ENCODE measurements around the gene POC5.
"Not testable (repeated sequence)": the region's sequence is repeated elsewhere in the genome, so short reads cannot be mapped to it uniquely, and the experiment has no call there.

Gene POC5

DNA sequence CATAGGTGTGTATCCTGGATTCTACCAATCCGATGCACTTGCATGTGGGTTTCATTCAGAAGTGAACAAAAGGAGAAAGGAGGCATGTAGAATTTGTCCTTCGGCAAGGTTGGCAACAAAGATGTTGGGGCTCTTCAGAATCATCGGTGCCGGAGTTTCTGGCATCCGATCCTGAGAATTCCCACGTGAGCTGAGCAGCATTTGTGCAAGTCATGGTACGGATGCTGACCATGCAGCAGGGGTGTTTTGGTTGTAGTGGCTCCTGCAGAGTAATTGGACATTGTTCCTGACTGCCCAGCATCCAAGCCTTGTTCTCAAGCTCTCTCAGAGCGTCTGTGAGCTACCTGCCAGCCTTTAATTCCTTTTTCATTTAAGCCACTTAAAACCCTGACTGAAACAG lies 19.0 kb upstream of the POC5 start:
- TF ChIP-seq, protein P1, sequence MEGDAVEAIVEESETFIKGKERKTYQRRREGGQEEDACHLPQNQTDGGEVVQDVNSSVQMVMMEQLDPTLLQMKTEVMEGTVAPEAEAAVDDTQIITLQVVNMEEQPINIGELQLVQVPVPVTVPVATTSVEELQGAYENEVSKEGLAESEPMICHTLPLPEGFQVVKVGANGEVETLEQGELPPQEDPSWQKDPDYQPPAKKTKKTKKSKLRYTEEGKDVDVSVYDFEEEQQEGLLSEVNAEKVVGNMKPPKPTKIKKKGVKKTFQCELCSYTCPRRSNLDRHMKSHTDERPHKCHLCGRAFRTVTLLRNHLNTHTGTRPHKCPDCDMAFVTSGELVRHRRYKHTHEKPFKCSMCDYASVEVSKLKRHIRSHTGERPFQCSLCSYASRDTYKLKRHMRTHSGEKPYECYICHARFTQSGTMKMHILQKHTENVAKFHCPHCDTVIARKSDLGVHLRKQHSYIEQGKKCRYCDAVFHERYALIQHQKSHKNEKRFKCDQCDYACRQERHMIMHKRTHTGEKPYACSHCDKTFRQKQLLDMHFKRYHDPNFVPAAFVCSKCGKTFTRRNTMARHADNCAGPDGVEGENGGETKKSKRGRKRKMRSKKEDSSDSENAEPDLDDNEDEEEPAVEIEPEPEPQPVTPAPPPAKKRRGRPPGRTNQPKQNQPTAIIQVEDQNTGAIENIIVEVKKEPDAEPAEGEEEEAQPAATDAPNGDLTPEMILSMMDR (IDR thresholded peaks at IDR 0.05; ENCODE audit: unreplicated experiment in 3 of 3), result no peak
- no peaks in the 10 kb centered on the region for H3K4me1 Mint-ChIP-seq
- no peak overlapping the region for H3K27ac Mint-ChIP-seq
- no peaks in the 10 kb centered on the region for H3K36me3 Mint-ChIP-seq (ENCODE audit: low read depth)
- no peak overlapping the region for H3K4me3 Mint-ChIP-seq
- H3K27me3 Mint-ChIP-seq (ENCODE audit: low read depth), result no peaks in the 10 kb centered on the region
- H3K9me3 Mint-ChIP-seq, result peaks cover 2% of the 10 kb centered on the region

DNA sequence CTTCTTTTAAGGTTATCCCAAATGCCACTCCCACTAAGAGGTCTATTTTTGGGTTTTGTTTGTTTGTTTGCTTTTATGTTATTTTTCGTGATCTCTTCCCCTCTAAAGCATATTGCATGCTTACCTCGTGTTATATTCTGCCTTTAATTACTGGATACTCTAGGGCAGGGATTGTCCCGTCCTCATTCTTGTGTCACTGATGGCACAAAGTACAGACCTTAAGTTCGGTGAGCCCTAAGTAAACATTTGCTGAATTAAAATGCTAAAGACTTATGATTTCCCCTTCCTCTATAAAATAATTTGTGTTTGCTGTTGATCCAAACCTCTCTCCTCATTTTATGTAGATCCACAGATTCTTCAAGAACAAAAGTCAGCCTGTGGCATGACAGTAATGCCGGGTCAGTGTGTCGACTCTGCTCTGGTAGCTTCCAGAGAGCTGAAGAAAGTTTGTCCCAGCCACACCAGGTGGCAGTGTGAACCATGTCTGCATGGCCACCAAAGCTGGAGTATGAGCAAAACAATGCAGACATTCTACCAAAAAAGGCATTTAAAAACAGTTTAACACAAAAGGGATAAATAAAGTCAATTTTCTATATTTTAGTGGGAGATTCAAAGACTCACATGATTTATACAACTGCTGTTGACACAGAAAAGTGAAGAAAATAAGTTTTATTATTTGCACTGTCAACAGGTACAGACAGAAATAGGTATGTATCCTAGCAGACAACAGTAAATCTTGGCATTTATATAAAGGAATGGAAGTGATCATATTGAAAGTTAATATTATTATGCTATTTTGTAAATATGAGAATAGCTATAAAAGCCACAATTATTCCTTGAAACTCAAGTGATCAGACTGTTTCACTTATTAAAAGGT lies 17.9 kb upstream of the POC5 start:
- no peaks in the 10 kb centered on the region for H3K4me1 Mint-ChIP-seq
- TF ChIP-seq, protein P1 (IDR thresholded peaks at IDR 0.05; ENCODE audit: unreplicated experiment in 3 of 3), result peak; percentile 64 to 72 (median 68)
- no peaks in the 10 kb centered on the region for H3K27me3 Mint-ChIP-seq (ENCODE audit: low read depth)
- no peak overlapping the region for H3K27ac Mint-ChIP-seq
- no peaks in the 10 kb centered on the region for H3K36me3 Mint-ChIP-seq (ENCODE audit: low read depth)
- H3K9me3 Mint-ChIP-seq, result no peaks in the 10 kb centered on the region
- no peak overlapping the region for H3K4me3 Mint-ChIP-seq

DNA sequence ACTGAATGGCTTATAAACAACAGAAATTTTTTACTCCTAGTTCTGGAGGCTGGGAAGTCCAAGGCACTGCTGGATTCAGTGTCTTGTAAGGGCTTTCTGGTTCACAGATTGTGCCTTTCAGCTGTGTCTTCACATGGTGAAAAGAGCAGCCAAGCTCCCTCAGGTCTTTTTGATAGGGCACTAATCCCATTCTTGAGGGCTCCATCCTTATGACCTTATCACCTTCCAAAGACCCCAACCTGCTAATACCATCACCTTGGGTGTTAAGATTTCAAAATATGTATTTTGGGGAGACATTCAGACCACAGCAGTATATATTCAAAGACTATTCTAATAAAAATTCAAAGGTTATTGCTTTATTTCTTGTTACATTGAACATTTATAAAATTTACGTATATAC lies 16.5 kb upstream of the POC5 start:
- H3K9me3 Mint-ChIP-seq, result no peaks in the 10 kb centered on the region
- no peak overlapping the region for H3K4me3 Mint-ChIP-seq
- TF ChIP-seq, protein P1 (IDR thresholded peaks at IDR 0.05; ENCODE audit: unreplicated experiment in 3 of 3), result no peak
- H3K27me3 Mint-ChIP-seq (ENCODE audit: low read depth), result no peaks in the 10 kb centered on the region
- H3K4me1 Mint-ChIP-seq, result no peaks in the 10 kb centered on the region
- H3K27ac Mint-ChIP-seq, result no peak overlapping the region
- H3K36me3 Mint-ChIP-seq (ENCODE audit: low read depth), result no peaks in the 10 kb centered on the region

DNA sequence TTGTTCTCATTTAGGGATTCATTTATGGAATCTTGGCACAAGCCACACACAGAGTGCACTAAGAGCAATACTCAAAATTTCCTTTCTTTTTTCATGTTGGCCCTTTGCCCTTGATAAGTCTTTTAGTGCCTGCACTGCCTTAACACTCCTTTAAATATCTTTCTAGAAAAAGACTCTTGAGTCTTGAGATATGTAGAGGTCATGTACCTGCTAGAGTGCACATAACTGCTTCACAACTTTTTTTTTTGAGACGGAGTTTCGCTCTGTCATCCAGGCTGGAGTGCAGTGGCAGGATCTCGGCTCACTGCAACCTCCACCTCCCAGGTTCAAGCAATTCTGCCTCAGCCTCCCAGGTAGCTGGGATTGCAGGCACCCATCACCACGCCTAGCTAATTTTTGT lies 14.3 kb upstream of the POC5 start:
- not testable (repeated sequence) for H3K36me3 Mint-ChIP-seq (ENCODE audit: low read depth); H3K27me3 Mint-ChIP-seq (ENCODE audit: low read depth); H3K27ac Mint-ChIP-seq; H3K4me1 Mint-ChIP-seq; H3K9me3 Mint-ChIP-seq; H3K4me3 Mint-ChIP-seq

DNA sequence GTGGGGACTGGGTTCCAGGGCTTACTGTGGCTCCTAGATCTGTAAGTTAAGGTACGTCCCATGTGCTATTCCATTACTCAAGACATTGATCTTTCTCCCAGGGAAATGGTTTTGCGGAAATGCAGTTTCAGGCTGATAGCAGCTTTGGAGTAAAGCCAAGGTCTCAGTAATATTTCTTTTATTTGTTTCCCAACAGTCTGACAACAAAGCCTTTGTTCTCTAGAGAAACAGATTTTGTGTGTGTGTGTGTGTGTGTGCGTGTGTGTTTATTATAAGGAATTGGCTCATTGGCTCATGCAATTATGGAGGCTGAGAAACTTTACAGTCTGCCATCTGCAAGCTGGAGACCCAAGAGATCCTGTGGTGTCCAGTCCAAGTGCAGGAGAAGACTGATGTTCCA lies 12.1 kb upstream of the POC5 start:
- H3K27ac Mint-ChIP-seq, result no peak overlapping the region
- H3K9me3 Mint-ChIP-seq, result no peaks in the 10 kb centered on the region
- H3K27me3 Mint-ChIP-seq (ENCODE audit: low read depth), result peaks cover 5% of the 10 kb centered on the region

DNA sequence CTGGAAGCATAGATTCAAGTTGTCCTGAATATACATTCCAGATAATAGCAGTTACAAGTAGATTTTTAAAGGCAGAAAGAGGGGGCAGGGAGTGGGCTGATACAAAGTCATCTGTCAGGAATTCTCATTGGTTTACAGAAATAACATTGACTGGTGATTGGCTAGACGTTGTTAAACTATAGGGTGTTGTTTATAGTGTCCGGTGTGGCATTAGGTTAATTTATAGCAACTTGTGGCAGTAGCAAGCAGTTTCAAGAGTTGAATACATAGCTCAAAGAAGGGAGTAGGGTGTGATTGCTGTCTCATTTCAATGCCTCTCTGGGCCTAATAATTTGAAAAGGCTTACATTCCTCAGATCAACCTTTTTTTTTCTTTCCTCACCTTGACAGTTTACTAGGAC lies 10.7 kb upstream of the POC5 start:
- H3K27ac Mint-ChIP-seq, result no peak overlapping the region

More for the DNA sequence above, 12.1 kb upstream of the POC5 start:
- H3K4me1 Mint-ChIP-seq, result no peaks in the 10 kb centered on the region
- no peak overlapping the region for H3K4me3 Mint-ChIP-seq
- TF ChIP-seq, protein P1 (IDR thresholded peaks at IDR 0.05; ENCODE audit: unreplicated experiment in 3 of 3), result no peak
- no peaks in the 10 kb centered on the region for H3K36me3 Mint-ChIP-seq (ENCODE audit: low read depth)

DNA sequence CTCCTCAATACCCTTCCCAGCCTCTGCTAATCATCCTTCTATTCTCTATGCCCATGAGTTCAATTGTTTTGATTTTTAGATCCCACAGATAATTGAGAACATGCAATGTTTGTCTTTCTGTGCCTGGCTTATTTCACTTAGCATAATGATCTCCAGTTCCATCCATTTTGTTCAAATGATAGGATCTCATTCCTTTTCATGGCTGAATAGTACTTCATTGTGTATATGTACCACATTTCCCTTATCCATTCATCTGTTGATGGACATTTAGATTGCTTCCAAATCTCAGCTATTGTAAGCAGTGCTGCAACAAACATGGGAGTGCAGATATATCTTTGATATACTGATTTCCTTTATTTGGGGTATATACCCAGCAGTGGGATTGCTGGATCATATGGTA lies 9.0 kb upstream of the POC5 start:
- not testable (repeated sequence) for H3K36me3 Mint-ChIP-seq (ENCODE audit: low read depth); H3K4me3 Mint-ChIP-seq; H3K4me1 Mint-ChIP-seq; H3K9me3 Mint-ChIP-seq; H3K27ac Mint-ChIP-seq; H3K27me3 Mint-ChIP-seq (ENCODE audit: low read depth)

More for the DNA sequence above, 10.7 kb upstream of the POC5 start:
- peaks cover 5% of the 10 kb centered on the region for H3K27me3 Mint-ChIP-seq (ENCODE audit: low read depth)
- no peaks in the 10 kb centered on the region for H3K9me3 Mint-ChIP-seq
- TF ChIP-seq, protein P1 (IDR thresholded peaks at IDR 0.05; ENCODE audit: unreplicated experiment in 3 of 3), result no peak
- H3K4me1 Mint-ChIP-seq, result no peaks in the 10 kb centered on the region
- H3K4me3 Mint-ChIP-seq, result no peak overlapping the region
- no peaks in the 10 kb centered on the region for H3K36me3 Mint-ChIP-seq (ENCODE audit: low read depth)
